22Rv1 (cell line): ENCODE measurements around the gene RAB5IF.

Experiments
- ZFX ChIP-seq: fragments of 450-650 bp; IDR thresholded peaks from 2 replicates; pipeline ENCODE4 v1.6.1; 2017; ENCODE audit warnings: antibody characterized with exemption, borderline replicate concordance
- TF ChIP-seq, protein P1 (sequence below): fragments of 450-650 bp; IDR thresholded peaks from 2 replicates; pipeline ENCODE4 v1.5.1; 2017; ENCODE audit warnings: mild to moderate bottlenecking

- TF ChIP-seq, protein P1, sequence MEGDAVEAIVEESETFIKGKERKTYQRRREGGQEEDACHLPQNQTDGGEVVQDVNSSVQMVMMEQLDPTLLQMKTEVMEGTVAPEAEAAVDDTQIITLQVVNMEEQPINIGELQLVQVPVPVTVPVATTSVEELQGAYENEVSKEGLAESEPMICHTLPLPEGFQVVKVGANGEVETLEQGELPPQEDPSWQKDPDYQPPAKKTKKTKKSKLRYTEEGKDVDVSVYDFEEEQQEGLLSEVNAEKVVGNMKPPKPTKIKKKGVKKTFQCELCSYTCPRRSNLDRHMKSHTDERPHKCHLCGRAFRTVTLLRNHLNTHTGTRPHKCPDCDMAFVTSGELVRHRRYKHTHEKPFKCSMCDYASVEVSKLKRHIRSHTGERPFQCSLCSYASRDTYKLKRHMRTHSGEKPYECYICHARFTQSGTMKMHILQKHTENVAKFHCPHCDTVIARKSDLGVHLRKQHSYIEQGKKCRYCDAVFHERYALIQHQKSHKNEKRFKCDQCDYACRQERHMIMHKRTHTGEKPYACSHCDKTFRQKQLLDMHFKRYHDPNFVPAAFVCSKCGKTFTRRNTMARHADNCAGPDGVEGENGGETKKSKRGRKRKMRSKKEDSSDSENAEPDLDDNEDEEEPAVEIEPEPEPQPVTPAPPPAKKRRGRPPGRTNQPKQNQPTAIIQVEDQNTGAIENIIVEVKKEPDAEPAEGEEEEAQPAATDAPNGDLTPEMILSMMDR: no peak
- no peak for TF ChIP-seq ZFX
These were observed 12.1 kb upstream of the RAB5IF start for GRCh38 chr20:36593347-36593929.
